Neuronal stem cell (in vitro differentiated cells): ENCODE results near the gene TXNDC16.

Experiments
- DNase-seq: peaks from one replicate; pipeline ENCODE4 v3.0.0-alpha.2; 2013; ENCODE audit warnings: low spot score
- H2AFZ ChIP-seq: one replicate; pipeline ENCODE4 v1.6.1; 2013; ENCODE audit warnings: mild to moderate bottlenecking, low read length, inconsistent platforms
- H2AK5ac ChIP-seq: 2 replicates; pipeline ENCODE4 v1.6.1; 2013; ENCODE audit warnings: low read depth, mild to moderate bottlenecking, inconsistent platforms, low read length, moderate library complexity, mixed read lengths
- H2BK120ac ChIP-seq: 2 replicates; pipeline ENCODE4 v1.6.1; 2013; ENCODE audit warnings: low read depth, mild to moderate bottlenecking, inconsistent platforms, low read length, moderate library complexity, mixed read lengths
- H2BK12ac ChIP-seq: one replicate; pipeline ENCODE4 v1.6.1; 2013; ENCODE audit warnings: low read length, inconsistent platforms
- H2BK15ac ChIP-seq: 2 replicates; pipeline ENCODE4 v1.6.1; 2013; ENCODE audit warnings: mild to moderate bottlenecking, low read length, inconsistent platforms, mixed read lengths
- H2BK5ac ChIP-seq: one replicate; pipeline ENCODE4 v1.6.1; 2013; ENCODE audit warnings: inconsistent platforms, mild to moderate bottlenecking, low read length, moderate library complexity
- H3K14ac ChIP-seq: one replicate; pipeline ENCODE4 v1.6.1; 2013; ENCODE audit warnings: low read length, inconsistent platforms
- H3K18ac ChIP-seq: 2 replicates; pipeline ENCODE4 v1.6.1; 2013; ENCODE audit warnings: low read length, inconsistent platforms
- H3K23ac ChIP-seq: 2 replicates; pipeline ENCODE4 v1.6.1; 2013; ENCODE audit warnings: low read depth, mild to moderate bottlenecking, mixed read lengths, low read length, inconsistent platforms; ENCODE audit not compliant: poor library complexity
- H3K27ac ChIP-seq: replicated peaks from 3 replicates; pipeline ENCODE4 v1.5.1; 2013; ENCODE audit warnings: low read length, inconsistent platforms
- H3K27me3 ChIP-seq, 3 experiments: 2 replicates each; pipeline ENCODE4 v1.6.1; 2013; ENCODE audit warnings: low read length in 3 of 3, mild to moderate bottlenecking in 2 of 3, inconsistent platforms in 1 of 3, low read depth in 1 of 3, mixed read lengths in 1 of 3, moderate library complexity in 1 of 3; ENCODE audit not compliant: control insufficient read depth in 3 of 3, insufficient read depth in 3 of 3
- H3K36me3 ChIP-seq, 2 donors: replicated peaks in 1 of 2; 2 replicates each; pipeline ENCODE4 v1.6.1; 2013; ENCODE audit warnings: low read length in 2 of 2; ENCODE audit not compliant: control insufficient read depth in 2 of 2, insufficient read depth in 2 of 2
- H3K4ac ChIP-seq: 2 replicates; pipeline ENCODE4 v1.6.1; 2013; ENCODE audit warnings: inconsistent platforms, mild to moderate bottlenecking, low read length, moderate library complexity
- H3K4me1 ChIP-seq, 2 donors: 1 replicate in 1 of 2; 2 replicates in 1 of 2; pipeline ENCODE4 v1.6.1; 2013; ENCODE audit warnings: low read length in 2 of 2, low read depth in 1 of 2; ENCODE audit not compliant: control insufficient read depth in 2 of 2, insufficient read depth in 1 of 2
- H3K4me2 ChIP-seq: one replicate; pipeline ENCODE4 v1.6.1; 2013; ENCODE audit warnings: mild to moderate bottlenecking, low read length, inconsistent platforms; ENCODE audit not compliant: insufficient read depth, poor library complexity, severe bottlenecking
- H3K4me3 ChIP-seq, 2 donors: 2 replicates each; pipeline ENCODE4 v1.5.1; 2013; ENCODE audit warnings: low read length in 2 of 2, mild to moderate bottlenecking in 2 of 2, inconsistent platforms in 1 of 2, moderate library complexity in 1 of 2
- H3K79me1 ChIP-seq: one replicate; pipeline ENCODE4 v1.6.1; 2013; ENCODE audit warnings: low read depth, mild to moderate bottlenecking, inconsistent platforms, low read length, moderate library complexity
- H3K9ac ChIP-seq: one replicate; pipeline ENCODE4 v1.6.1; 2013; ENCODE audit warnings: mild to moderate bottlenecking, low read depth, low read length, inconsistent platforms; ENCODE audit not compliant: poor library complexity
- H3K9me3 ChIP-seq, 2 donors: replicated peaks in 1 of 2; 2 replicates each; pipeline versions ENCODE3 to v1.6.1; 2013; ENCODE audit warnings: low read length in 2 of 2, mild to moderate bottlenecking in 2 of 2, inconsistent platforms in 1 of 2, low read depth in 1 of 2, mixed read lengths in 1 of 2, moderate library complexity in 1 of 2; ENCODE audit not compliant: control insufficient read depth in 2 of 2, insufficient read depth in 1 of 2
- H4K8ac ChIP-seq: one replicate; pipeline ENCODE4 v1.6.1; 2013; ENCODE audit warnings: low read depth, mild to moderate bottlenecking, inconsistent platforms, low read length, moderate library complexity
- H4K91ac ChIP-seq: one replicate; pipeline ENCODE4 v1.6.1; 2013; ENCODE audit warnings: low read length, low read depth, mild to moderate bottlenecking, inconsistent platforms; ENCODE audit not compliant: poor library complexity
- WGBS, 2 donors: extraction: QIAGEN DNeasy Blood & Tissue Kit; methylation state at CpG; one replicate each; pipeline ENCODE4 v1.1.7; 2013; ENCODE audit warnings: missing lambda C conversion rate in 2 of 2, mixed read lengths in 1 of 2; ENCODE audit not compliant: insufficient read length in 2 of 2, insufficient replicate concordance in 1 of 2; ENCODE audit errors: extremely low coverage in 2 of 2; 5-methylcytosine and 5-hydroxymethylcytosine counted together

Gene TXNDC16

DNA sequence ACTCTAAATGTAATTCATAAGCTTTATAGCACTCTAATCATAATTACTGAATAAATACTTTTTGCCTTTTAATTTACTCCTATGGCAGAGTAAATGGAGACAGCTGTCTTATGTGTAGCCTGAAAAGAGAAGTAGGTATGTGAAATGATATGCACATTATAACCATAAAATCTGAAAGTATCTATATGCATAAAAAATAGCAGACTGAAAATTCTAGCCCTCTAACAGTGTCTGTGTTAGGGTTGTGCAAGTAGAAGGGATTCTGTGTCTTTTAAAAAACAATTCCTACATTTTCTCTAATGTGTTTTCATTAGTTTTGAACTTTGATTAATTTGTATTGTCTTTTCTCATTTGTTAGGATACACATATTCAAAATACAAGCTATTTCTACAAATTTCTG, 94.9 kb downstream of the TXNDC16 start:
- no peaks in the 10 kb centered on the region for H3K79me1 ChIP-seq
- H2BK120ac ChIP-seq, result no peak overlapping the region
- H4K91ac ChIP-seq, result no peak overlapping the region
- no peak for DNase-seq
- no peak overlapping the region for H3K9ac ChIP-seq
- H3K4me2 ChIP-seq, result no peak overlapping the region
- H3K4ac ChIP-seq, result no peak overlapping the region
- no peak overlapping the region for H3K23ac ChIP-seq
- H3K14ac ChIP-seq, result no peak overlapping the region
- no peaks in the 10 kb centered on the region for H3K27me3 ChIP-seq
- H4K8ac ChIP-seq, result no peak overlapping the region
- H3K4me3 ChIP-seq, result no peak overlapping the region
- H3K36me3 ChIP-seq, result peaks cover 3 to 4% of the 10 kb centered on the region in 2 donors
- H3K18ac ChIP-seq, result no peak overlapping the region
- H3K27ac ChIP-seq, result no peak overlapping the region
- H2BK12ac ChIP-seq, result no peak overlapping the region
- no peaks in the 10 kb centered on the region for H3K4me1 ChIP-seq
- no peak overlapping the region for H2AK5ac ChIP-seq
- no peak overlapping the region for H2AFZ ChIP-seq
- H2BK15ac ChIP-seq, result no peak overlapping the region
- H2BK5ac ChIP-seq, result no peak overlapping the region
- peaks cover 4 to 10% of the 10 kb centered on the region in 2 donors for H3K9me3 ChIP-seq

DNA sequence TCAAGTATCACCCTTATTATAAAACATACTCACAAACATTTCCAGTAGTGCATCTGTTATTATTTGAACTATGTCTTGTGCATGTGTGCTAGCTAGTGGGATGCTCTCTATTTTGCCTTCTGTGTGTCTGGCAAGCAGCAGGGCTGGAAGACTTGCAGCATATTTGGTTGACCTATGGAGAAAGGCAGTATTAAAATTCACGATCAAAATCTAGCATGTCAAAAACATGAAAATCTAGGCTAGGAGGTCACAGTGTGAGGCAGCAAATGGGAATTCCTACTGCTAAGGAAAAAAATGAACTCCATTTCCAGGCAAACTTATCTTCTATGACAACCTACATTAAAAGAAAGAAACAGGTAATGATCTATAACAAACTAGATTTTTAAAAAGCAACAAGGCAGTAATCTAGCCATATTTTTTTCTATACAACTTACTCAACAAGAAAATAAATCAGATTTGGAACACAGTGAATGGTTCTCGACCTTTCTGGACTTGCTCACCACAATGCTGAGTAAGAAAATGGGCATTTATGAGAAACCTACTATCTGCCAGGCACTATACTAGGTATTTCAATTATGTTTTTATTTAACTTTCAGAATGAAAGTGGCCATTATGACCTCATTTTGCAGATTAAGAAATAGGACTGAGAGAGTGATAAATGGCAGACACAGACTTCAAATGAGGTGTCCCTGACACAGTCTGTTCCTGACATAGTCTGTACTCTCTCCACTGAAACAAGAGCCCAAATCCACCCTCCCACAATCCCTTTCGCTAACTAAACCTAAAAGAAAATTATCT, 96.8 kb downstream of the TXNDC16 start:
- Histone ChIP-seq H3K9ac (no peak overlapping the region), H4K91ac (no peak overlapping the region), H2BK15ac (no peak overlapping the region), H2BK5ac (no peak overlapping the region), H2BK120ac (no peak overlapping the region), H2AK5ac (no peak overlapping the region), H3K79me1 (no peaks in the 10 kb centered on the region), H3K4me3 (no peak overlapping the region), H3K9me3 (no peaks in the 10 kb centered on the region), H3K4me2 (no peak overlapping the region), H3K14ac (no peak overlapping the region), H4K8ac (no peak overlapping the region), H3K27me3 (no peaks in the 10 kb centered on the region), H2AFZ (no peak overlapping the region), H3K36me3 (no peaks in the 10 kb centered on the region), H3K4ac (no peak overlapping the region), H3K27ac (no peak overlapping the region), H3K23ac (no peak overlapping the region), H3K18ac (no peak overlapping the region), H2BK12ac (no peak overlapping the region), H3K4me1 (no peaks in the 10 kb centered on the region)
- no peak for DNase-seq
- WGBS, 2 donors, result no CpG with 5 or more reads among the region's 3 CpGs

DNA sequence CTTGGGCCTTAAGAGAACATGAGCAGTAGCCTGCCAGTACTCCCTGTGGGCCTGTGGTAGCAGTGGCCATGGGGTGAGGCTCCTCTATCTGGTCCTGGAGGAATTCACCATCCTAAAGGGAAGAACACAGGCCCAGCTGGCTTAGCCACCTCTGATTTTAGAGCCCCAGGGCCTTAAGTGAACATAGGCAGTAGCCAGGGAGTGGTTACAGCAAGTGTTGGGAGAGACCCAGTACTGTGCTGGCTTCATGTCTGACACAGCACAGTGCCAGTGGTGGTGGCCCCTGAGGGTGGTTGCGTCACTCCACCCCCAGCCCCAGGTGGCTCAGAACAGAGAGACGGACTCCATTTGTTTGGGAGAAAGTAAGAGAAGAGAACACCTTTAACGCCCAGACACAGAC, 105.1 kb downstream of the TXNDC16 start:
- no peak overlapping the region for H2BK120ac ChIP-seq
- WGBS, 2 donors, result no CpG with 5 or more reads among the region's 3 CpGs
- DNase-seq, result no peak
- H2BK15ac ChIP-seq, result no peak overlapping the region
- H3K9ac ChIP-seq, result no peak overlapping the region
- no peak overlapping the region for H3K23ac ChIP-seq
- no peaks in the 10 kb centered on the region for H3K36me3 ChIP-seq
- no peak overlapping the region for H2AFZ ChIP-seq
- H3K4me1 ChIP-seq, result no peaks in the 10 kb centered on the region
- H3K9me3 ChIP-seq, result no peaks in the 10 kb centered on the region
- no peak overlapping the region for H3K4me2 ChIP-seq
- no peak overlapping the region for H3K18ac ChIP-seq
- no peaks in the 10 kb centered on the region for H3K79me1 ChIP-seq
- H3K27me3 ChIP-seq, result no peaks in the 10 kb centered on the region
- H4K8ac ChIP-seq, result no peak overlapping the region
- H4K91ac ChIP-seq, result no peak overlapping the region
- H2BK12ac ChIP-seq, result no peak overlapping the region
- H2BK5ac ChIP-seq, result no peak overlapping the region
- H3K27ac ChIP-seq, result no peak overlapping the region
- no peak overlapping the region for H3K14ac ChIP-seq
- H2AK5ac ChIP-seq, result no peak overlapping the region
- no peak overlapping the region for H3K4ac ChIP-seq
- no peak overlapping the region for H3K4me3 ChIP-seq

DNA sequence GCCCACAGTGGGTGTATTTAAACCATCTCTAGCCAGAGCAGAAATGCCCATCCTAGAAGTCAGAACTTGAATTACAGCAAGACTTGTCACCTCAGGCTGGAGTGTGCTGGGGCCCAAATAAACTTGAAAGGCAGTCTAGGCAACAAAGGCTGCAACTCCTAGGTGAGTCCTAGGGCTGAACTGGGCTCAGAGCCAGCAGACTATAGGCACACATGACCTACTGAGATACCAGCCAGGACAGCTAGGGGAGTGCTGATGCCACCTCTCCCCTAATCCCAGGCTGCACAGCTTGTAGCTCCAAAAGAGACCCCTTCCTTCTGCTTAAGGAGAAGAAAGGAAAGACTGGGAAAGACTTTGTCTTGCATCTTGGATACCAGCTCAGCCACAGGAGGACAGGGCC, 106.0 kb downstream of the TXNDC16 start:
- Histone ChIP-seq H2AK5ac (no peak overlapping the region), H4K8ac (no peak overlapping the region), H3K4ac (no peak overlapping the region), H3K9me3 (no peaks in the 10 kb centered on the region), H3K9ac (no peak overlapping the region), H3K4me3 (no peak overlapping the region), H3K79me1 (no peaks in the 10 kb centered on the region), H3K14ac (no peak overlapping the region), H3K4me2 (no peak overlapping the region), H3K27ac (no peak overlapping the region), H2BK5ac (no peak overlapping the region), H3K27me3 (no peaks in the 10 kb centered on the region), H3K23ac (no peak overlapping the region), H3K18ac (no peak overlapping the region), H2BK120ac (no peak overlapping the region), H3K4me1 (no peaks in the 10 kb centered on the region), H2AFZ (no peak overlapping the region), H2BK15ac (no peak overlapping the region), H4K91ac (no peak overlapping the region), H3K36me3 (no peaks in the 10 kb centered on the region), H2BK12ac (no peak overlapping the region)
- no peak for DNase-seq
